GM23338 (cell line): ENCODE data around the gene TMEM236. TPM values are rescaled to one million over a fixed set of nuclear protein-coding genes. Genes with fewer than 3 reads are reported as not detected.

Experiments used
- ATAC-seq: fragments of 200-7000 bp; cut with Tn5 transposase; 3 replicates; pipeline ENCODE4 v1.9.1; 2020
- DNase-seq: peaks from one replicate; pipeline ENCODE4 v3.0.0-alpha.2; 2015; ENCODE audit warnings: low spot score
- H2AFZ ChIP-seq: fragments of 200-600 bp; sonication (generic); 2 replicates; pipeline ENCODE4 v1.8.0; 2016; ENCODE audit warnings: antibody characterized with exemption, mild to moderate bottlenecking, moderate library complexity
- H3F3A ChIP-seq: fragments of 200-600 bp; sonication (generic); replicated peaks from 2 replicates; pipeline ENCODE4 v1.8.0; 2017; ENCODE audit warnings: antibody characterized with exemption, mixed run types, low read depth
- H3K27ac ChIP-seq: fragments of 200-600 bp; sonication (generic); 2 replicates; pipeline ENCODE4 v1.6.1; 2016; ENCODE audit warnings: low read depth
- H3K27me3 ChIP-seq: fragments of 200-600 bp; sonication (generic); 2 replicates; pipeline ENCODE4 v1.8.0; 2016; ENCODE audit warnings: mild to moderate bottlenecking, mixed run types, moderate library complexity; ENCODE audit not compliant: insufficient read depth
- H3K36me3 ChIP-seq: fragments of 200-600 bp; sonication (generic); 2 replicates; pipeline ENCODE4 v1.8.0; 2016; ENCODE audit warnings: mild to moderate bottlenecking; ENCODE audit not compliant: insufficient read depth
- H3K4me1 ChIP-seq: fragments of 200-600 bp; sonication (generic); 2 replicates; pipeline ENCODE4 v1.8.0; 2016; ENCODE audit warnings: mild to moderate bottlenecking, moderate library complexity; ENCODE audit not compliant: insufficient read depth
- H3K4me2 ChIP-seq: fragments of 200-600 bp; sonication (generic); 2 replicates; pipeline ENCODE4 v1.7.1; 2017; ENCODE audit warnings: mixed run types
- H3K4me3 ChIP-seq: fragments of 200-600 bp; sonication (generic); 2 replicates; pipeline ENCODE4 v1.6.1; 2016; ENCODE audit warnings: mixed run types
- H3K79me2 ChIP-seq: fragments of 200-600 bp; sonication (generic); replicated peaks from 2 replicates; pipeline ENCODE4 v1.8.0; 2017; ENCODE audit warnings: mild to moderate bottlenecking; ENCODE audit not compliant: insufficient read depth
- H3K9me2 ChIP-seq: fragments of 200-600 bp; sonication (generic); 2 replicates; pipeline ENCODE4 v1.8.0; 2017; ENCODE audit not compliant: insufficient read depth
- H4K20me1 ChIP-seq: fragments of 200-600 bp; sonication (generic); replicated peaks from 2 replicates; pipeline ENCODE4 v1.8.0; 2017; ENCODE audit warnings: mild to moderate bottlenecking; ENCODE audit not compliant: insufficient read depth
- H3K27ac Mint-ChIP-seq: 2 replicates; pipeline ENCODE4 v1.8.0; 2020; ENCODE audit warnings: inconsistent platforms, mild to moderate bottlenecking, moderate library complexity, mixed read lengths
- H3K27me3 Mint-ChIP-seq: 3 replicates; pipeline ENCODE4 v1.8.0; 2022; ENCODE audit warnings: low read depth, mild to moderate bottlenecking, moderate library complexity, mixed read lengths, inconsistent platforms; ENCODE audit not compliant: insufficient read depth, poor library complexity
- H3K36me3 Mint-ChIP-seq: 3 replicates; pipeline ENCODE4 v1.8.0; 2021; ENCODE audit warnings: low read depth, mild to moderate bottlenecking, inconsistent platforms, moderate library complexity, mixed read lengths
- H3K4me1 Mint-ChIP-seq: 3 replicates; pipeline ENCODE4 v1.8.0; 2020; ENCODE audit warnings: mild to moderate bottlenecking, inconsistent platforms, mixed read lengths
- H3K4me3 Mint-ChIP-seq: 3 replicates; pipeline ENCODE4 v1.8.0; 2021; ENCODE audit warnings: moderate library complexity, mild to moderate bottlenecking, inconsistent platforms, mixed read lengths
- H3K9me3 Mint-ChIP-seq: 3 replicates; pipeline ENCODE4 v1.8.0; 2020; ENCODE audit warnings: moderate library complexity, mild to moderate bottlenecking, inconsistent platforms, mixed read lengths
- CREB1 ChIP-seq: fragments of 250-450 bp; sonication (Bioruptor Pico); IDR thresholded peaks from 2 replicates; pipeline ENCODE4 v1.5.0; 2020; ENCODE audit warnings: low read depth, mild to moderate bottlenecking, moderate library complexity
- JUNB ChIP-seq: IDR thresholded peaks from one replicate; pipeline ENCODE4 v1.6.1; 2016; ENCODE audit warnings: antibody characterized with exemption; ENCODE audit not compliant: unreplicated experiment
- POLR2AphosphoS5 ChIP-seq: IDR thresholded peaks from 2 replicates; pipeline ENCODE4 v1.6.1; 2016; ENCODE audit warnings: antibody characterized with exemption, low read depth
- STAT1 ChIP-seq: IDR thresholded peaks from one replicate; pipeline ENCODE4 v1.6.1; 2016; ENCODE audit warnings: antibody characterized with exemption; ENCODE audit not compliant: unreplicated experiment
- ZNF331 ChIP-seq: fragments of 250-450 bp; sonication (Bioruptor Pico); IDR thresholded peaks from 2 replicates; pipeline ENCODE4 v1.5.0; 2020; ENCODE audit warnings: low read depth, mild to moderate bottlenecking, moderate library complexity
- polyA plus RNA-seq: library from polyadenylated mRNA; unstranded; fragments of >200 nt; fragmentation: Nextera tagmentation; extraction: Ambion mirVana; gene quantifications from 2 replicates; pipeline ENCODE4 v1.2.1, GENCODE V29; 2016
- total RNA-seq: library from RNA; depleted of rRNA; stranded (reverse); fragments of >200 nt; shearing (Covaris generic); gene quantifications from 2 replicates; pipeline ENCODE4 v1.2.3, GENCODE V29; 2014
- TF ChIP-seq, protein P1 (sequence below): IDR thresholded peaks from 2 replicates; pipeline ENCODE4 v1.6.1; 2016; ENCODE audit warnings: antibody characterized with exemption
- TF ChIP-seq, protein P2 (sequence below), 2 experiments: fragments of 200-600 bp in 1 of 2; sonication (generic) in 1 of 2; conservative IDR thresholded peaks; 2 replicates each; pipeline versions ENCODE4 v1.5.1 to v1.6.1; 2016 to 2017; ENCODE audit warnings: antibody characterized with exemption in 2 of 2, low read depth in 2 of 2, mild to moderate bottlenecking in 2 of 2, moderate library complexity in 1 of 2
- TF ChIP-seq, protein P3 (sequence below): fragments of 250-450 bp; sonication (Bioruptor Pico); IDR thresholded peaks from 2 replicates; pipeline ENCODE4 v1.5.0; 2020; ENCODE audit warnings: mild to moderate bottlenecking, moderate library complexity

The TMEM236 gene
- total and polyA plus RNA-seq, 2 experiments from 2014 or later, result 0.03 TPM

DNA sequence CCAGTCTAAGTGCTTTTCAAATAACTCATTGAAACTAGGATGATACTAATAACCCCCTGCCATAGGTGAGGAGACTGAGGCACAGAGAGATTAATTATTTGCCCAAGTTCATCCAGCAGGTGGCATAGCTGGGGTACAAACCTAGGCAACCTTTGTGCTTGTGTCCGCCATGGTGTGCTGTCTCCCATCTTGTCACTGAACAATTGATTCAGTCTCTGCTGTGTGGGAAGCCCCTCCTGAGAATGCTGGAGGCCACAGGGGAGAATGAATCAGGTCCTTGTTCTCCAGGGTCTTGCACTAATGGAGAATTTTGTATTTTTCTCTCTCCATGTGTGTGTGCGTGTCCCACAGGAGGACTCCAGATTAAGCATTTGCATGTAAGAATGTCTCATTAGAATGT, 15.8 kb upstream of the TMEM236 start (continued):
- TF ChIP-seq ZNF331 (CRISPR knock-in tag), result no peak
- TF ChIP-seq, protein P1, sequence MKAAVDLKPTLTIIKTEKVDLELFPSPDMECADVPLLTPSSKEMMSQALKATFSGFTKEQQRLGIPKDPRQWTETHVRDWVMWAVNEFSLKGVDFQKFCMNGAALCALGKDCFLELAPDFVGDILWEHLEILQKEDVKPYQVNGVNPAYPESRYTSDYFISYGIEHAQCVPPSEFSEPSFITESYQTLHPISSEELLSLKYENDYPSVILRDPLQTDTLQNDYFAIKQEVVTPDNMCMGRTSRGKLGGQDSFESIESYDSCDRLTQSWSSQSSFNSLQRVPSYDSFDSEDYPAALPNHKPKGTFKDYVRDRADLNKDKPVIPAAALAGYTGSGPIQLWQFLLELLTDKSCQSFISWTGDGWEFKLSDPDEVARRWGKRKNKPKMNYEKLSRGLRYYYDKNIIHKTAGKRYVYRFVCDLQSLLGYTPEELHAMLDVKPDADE, result no peak

DNA sequence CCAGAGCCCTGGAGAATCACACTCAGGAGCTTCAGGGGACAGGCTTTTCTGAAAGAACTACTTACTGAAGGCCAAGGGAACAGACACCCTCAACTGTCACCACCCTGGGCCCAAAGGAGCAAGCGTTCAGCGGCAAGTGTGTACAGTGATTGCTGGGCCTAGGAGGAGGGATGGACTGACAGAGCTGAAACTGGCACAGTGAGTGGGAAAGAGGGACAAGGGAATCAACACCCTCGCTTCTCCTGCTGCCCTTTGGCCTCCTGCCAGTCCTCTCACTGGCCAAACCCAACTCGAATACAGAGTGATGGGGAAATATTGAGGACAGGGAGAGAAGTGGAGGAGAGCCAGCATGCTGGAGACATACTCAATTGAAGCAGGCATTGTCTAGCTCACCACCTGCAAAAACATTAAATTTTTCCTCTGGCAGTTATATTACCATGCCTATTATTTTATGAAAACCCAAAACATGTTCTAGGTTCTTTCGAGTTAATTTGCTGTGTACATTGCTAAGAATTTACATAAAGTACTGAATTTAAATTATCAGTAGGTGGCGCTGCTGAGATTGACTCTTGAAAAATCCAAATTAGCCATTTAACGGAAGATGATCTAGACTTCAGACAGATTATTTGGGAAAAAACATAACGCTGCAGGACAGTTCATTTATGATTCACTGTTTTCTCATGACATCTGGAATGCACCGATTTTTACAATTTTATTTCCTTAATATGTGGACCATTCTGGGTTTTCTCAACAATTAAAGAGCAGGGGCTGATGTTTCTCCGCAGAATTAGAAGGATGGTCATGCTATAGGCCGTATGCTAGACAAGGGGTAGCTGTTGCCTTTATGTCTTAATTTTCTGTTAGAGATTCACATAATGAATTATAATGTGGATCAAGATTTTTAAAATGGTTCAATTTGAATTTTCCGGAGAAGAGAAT, 14.7 kb upstream of the TMEM236 start:
- no peak overlapping the region for H2AFZ ChIP-seq
- ATAC-seq, result no peak

More for the DNA sequence above, 14.7 kb upstream of the TMEM236 start:
- H3K4me1 Mint-ChIP-seq, result no peaks in the 10 kb centered on the region
- peaks cover 4% of the 10 kb centered on the region for H3K27me3 Mint-ChIP-seq
- no peak overlapping the region for H3K4me3 Mint-ChIP-seq
- Histone ChIP-seq H4K20me1 (no peaks in the 10 kb centered on the region), H3F3A (no peaks in the 10 kb centered on the region), H3K4me1 (no peaks in the 10 kb centered on the region), H3K36me3 (no peaks in the 10 kb centered on the region), H3K4me2 (no peak overlapping the region), H3K79me2 (no peaks in the 10 kb centered on the region), H3K9me2 (no peaks in the 10 kb centered on the region), H3K4me3 (no peak overlapping the region), H3K27ac (no peak overlapping the region), H3K27me3 (no peaks in the 10 kb centered on the region)
- DNase-seq, result peak; percentile 71
- no peaks in the 10 kb centered on the region for H3K36me3 Mint-ChIP-seq
- TF ChIP-seq, protein P2, sequence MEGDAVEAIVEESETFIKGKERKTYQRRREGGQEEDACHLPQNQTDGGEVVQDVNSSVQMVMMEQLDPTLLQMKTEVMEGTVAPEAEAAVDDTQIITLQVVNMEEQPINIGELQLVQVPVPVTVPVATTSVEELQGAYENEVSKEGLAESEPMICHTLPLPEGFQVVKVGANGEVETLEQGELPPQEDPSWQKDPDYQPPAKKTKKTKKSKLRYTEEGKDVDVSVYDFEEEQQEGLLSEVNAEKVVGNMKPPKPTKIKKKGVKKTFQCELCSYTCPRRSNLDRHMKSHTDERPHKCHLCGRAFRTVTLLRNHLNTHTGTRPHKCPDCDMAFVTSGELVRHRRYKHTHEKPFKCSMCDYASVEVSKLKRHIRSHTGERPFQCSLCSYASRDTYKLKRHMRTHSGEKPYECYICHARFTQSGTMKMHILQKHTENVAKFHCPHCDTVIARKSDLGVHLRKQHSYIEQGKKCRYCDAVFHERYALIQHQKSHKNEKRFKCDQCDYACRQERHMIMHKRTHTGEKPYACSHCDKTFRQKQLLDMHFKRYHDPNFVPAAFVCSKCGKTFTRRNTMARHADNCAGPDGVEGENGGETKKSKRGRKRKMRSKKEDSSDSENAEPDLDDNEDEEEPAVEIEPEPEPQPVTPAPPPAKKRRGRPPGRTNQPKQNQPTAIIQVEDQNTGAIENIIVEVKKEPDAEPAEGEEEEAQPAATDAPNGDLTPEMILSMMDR (conservative IDR thresholded peaks at IDR 0.05; ENCODE audit: low read depth in 2 of 2), result peak; percentile 53 to 85
- TF ChIP-seq CREB1 (CRISPR knock-in tag) (no peak), STAT1 (no peak), JUNB (no peak), POLR2AphosphoS5 (no peak), ZNF331 (CRISPR knock-in tag) (no peak)
- TF ChIP-seq, protein P3, sequence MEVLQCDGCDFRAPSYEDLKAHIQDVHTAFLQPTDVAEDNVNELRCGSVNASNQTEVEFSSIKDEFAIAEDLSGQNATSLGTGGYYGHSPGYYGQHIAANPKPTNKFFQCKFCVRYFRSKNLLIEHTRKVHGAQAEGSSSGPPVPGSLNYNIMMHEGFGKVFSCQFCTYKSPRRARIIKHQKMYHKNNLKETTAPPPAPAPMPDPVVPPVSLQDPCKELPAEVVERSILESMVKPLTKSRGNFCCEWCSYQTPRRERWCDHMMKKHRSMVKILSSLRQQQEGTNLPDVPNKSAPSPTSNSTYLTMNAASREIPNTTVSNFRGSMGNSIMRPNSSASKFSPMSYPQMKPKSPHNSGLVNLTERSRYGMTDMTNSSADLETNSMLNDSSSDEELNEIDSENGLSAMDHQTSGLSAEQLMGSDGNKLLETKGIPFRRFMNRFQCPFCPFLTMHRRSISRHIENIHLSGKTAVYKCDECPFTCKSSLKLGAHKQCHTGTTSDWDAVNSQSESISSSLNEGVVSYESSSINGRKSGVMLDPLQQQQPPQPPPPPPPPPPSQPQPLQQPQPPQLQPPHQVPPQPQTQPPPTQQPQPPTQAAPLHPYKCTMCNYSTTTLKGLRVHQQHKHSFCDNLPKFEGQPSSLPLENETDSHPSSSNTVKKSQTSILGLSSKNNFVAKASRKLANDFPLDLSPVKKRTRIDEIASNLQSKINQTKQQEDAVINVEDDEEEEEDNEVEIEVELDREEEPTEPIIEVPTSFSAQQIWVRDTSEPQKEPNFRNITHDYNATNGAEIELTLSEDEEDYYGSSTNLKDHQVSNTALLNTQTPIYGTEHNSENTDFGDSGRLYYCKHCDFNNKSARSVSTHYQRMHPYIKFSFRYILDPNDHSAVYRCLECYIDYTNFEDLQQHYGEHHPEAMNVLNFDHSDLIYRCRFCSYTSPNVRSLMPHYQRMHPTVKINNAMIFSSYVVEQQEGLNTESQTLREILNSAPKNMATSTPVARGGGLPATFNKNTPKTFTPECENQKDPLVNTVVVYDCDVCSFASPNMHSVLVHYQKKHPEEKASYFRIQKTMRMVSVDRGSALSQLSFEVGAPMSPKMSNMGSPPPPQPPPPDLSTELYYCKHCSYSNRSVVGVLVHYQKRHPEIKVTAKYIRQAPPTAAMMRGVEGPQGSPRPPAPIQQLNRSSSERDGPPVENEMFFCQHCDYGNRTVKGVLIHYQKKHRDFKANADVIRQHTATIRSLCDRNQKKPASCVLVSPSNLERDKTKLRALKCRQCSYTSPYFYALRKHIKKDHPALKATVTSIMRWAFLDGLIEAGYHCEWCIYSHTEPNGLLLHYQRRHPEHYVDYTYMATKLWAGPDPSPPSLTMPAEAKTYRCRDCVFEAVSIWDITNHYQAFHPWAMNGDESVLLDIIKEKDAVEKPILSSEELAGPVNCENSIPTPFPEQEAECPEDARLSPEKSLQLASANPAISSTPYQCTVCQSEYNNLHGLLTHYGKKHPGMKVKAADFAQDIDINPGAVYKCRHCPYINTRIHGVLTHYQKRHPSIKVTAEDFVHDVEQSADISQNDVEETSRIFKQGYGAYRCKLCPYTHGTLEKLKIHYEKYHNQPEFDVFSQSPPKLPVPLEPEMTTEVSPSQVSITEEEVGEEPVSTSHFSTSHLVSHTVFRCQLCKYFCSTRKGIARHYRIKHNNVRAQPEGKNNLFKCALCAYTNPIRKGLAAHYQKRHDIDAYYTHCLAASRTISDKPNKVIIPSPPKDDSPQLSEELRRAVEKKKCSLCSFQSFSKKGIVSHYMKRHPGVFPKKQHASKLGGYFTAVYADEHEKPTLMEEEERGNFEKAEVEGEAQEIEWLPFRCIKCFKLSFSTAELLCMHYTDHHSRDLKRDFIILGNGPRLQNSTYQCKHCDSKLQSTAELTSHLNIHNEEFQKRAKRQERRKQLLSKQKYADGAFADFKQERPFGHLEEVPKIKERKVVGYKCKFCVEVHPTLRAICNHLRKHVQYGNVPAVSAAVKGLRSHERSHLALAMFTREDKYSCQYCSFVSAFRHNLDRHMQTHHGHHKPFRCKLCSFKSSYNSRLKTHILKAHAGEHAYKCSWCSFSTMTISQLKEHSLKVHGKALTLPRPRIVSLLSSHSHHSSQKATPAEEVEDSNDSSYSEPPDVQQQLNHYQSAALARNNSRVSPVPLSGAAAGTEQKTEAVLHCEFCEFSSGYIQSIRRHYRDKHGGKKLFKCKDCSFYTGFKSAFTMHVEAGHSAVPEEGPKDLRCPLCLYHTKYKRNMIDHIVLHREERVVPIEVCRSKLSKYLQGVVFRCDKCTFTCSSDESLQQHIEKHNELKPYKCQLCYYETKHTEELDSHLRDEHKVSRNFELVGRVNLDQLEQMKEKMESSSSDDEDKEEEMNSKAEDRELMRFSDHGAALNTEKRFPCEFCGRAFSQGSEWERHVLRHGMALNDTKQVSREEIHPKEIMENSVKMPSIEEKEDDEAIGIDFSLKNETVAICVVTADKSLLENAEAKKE (CRISPR knock-in tag), result no peak
- TF ChIP-seq, protein P1, result no peak
- H3K9me3 Mint-ChIP-seq, result no peaks in the 10 kb centered on the region
- no peak overlapping the region for H3K27ac Mint-ChIP-seq
